Inferior parietal cortex (tissue), 1 donor: ENCODE data around the gene CEP83.
A peak's percentile ranks its signal among the peaks of the same experiment; 100 is the strongest.
"Not testable (repeated sequence)": the region's sequence is repeated elsewhere in the genome, so short reads cannot be mapped to it uniquely, and the experiment has no call there.

ENCODE experiments used
- DNase-seq: peaks from one replicate; pipeline ENCODE4 v3.0.0-alpha.2; 2016; ENCODE audit errors: extremely low spot score

CEP83 gene

GRCh38 chr12:94434171-94434570 is 25.5 kb downstream of the CEP83 start:
- DNase-seq, result peak; percentile 17

DNA sequence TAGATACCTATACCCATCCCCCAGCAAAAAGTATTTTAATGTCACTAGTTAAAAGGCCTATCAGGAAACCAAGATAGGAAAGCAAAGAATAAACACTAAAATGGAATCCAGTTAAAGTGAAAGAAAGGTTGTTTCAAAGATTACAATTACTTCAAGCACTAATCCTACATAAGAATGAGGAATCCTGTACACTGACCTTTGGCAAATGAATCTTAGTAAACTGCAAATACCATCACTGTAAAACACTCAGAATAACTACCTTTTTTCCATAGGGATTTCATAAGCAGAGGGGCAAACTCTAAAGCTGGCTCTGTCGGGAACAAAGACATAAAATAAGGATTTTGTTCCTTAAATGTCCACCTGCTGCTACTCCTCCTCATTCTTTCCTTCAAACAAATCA is 25.9 kb downstream of the CEP83 start:
- DNase-seq, result no peak

- no peak for DNase-seq
Observed at GRCh38 chr12:94430304-94430703, 29.4 kb downstream of the CEP83 start.

DNA sequence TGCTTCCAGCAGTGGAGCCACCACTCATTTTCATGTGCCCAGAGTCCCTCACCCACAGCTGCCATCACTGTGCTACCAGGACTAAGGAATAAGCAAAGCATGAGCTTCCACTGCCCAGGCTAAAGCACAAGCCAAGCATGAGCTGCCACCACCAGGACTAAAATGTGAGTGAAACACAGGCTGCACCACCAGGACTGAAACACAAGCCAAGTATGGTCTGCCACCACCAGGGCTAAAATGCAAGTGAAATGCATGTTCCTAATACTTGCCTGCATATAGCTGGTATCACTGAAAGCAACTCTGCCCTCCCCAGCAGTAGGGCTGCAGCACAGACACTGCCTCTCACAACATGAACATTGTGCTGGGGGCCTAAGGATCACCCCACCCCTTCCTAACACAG is 30.0 kb downstream of the CEP83 start:
- DNase-seq, result no peak

GRCh38 chr12:94429191-94429590 is 30.5 kb downstream of the CEP83 start:
- DNase-seq, result no peak

GRCh38 chr12:94427501-94428381 is 31.9 kb downstream of the CEP83 start:
- peak; percentile 56 for DNase-seq

DNA sequence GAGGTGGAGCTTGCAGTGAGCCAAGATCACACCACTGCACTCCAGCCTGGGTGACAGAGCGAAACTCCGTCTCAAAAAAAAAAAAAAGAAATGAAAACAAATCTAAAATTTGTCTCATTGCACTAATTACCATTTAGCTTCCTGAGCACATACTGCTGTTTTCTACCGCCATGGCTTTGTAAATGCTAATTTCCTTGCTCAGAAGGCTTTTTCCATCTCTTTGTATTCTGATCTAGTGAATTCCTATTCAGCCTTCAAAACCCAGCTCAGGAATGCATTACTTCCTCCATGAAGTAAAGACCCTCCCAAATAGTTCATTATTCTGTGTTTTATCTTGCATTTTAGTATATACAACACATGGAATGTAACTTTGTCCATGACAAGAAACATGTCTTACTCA is 33.6 kb downstream of the CEP83 start:
- DNase-seq, result no peak

GRCh38 chr12:94424830-94425229 is 34.8 kb downstream of the CEP83 start:
- DNase-seq, result not testable (repeated sequence)

DNA sequence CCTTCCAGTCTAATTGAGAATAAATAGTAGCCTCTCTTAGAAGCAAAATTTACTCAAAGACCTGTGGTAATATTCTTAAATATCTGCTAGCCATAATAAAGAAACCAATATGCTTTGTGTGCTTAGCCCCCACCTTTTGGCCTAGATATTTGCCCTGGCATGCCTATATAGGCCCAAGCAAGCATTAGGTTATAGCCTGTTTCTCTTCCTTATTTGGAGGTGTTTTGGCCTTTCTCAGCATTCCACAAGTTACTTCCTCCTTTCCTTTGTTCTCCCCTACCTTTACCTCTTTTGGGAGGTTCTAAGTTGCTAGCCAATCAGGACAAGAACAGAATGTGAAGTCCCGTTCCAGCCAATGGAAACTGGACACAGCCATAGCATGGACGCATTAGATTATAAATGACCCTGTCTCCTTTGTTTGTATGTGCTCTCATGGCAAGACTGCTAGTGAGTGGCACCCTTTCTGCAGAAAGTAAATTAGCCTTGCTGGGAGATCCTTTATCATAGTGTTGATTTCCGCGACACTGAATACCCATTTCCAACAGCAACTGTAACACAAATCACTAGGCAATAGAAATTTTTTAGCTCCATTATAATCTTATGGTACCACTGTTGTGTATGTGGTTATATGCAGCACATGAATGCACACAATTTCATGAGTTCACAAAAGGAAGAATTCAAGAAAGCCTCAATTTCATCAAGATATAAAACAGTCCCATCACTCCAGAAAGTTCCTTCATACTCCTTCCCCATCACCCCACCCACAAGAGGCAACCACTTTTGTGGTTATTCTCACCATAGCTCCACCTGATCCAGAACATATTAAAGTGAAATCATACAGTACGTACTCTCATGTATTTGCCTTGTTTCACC is 37.6 kb downstream of the CEP83 start:
- DNase-seq, result no peak

GRCh38 chr12:94418517-94418916 is 41.1 kb downstream of the CEP83 start:
- no peak for DNase-seq

DNA sequence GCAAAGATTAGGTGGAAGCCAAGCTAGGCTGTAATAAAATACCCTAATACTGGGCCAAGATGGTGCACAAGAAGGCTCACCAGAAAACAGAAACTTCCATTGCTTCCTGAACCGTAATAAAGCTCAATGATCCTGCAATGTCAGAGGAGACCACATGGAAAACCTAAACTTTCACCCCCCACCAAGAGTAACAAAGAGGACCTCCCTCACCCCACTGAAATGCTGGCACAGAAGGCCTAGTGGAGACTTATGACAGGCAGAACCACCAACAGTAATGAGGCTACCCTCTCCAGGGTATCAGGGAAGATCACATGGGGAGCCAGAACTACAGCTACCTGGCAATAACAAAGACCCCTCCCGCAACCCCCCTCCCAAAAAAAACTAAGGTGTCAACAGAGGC is 43.1 kb downstream of the CEP83 start:
- no peak for DNase-seq

DNA sequence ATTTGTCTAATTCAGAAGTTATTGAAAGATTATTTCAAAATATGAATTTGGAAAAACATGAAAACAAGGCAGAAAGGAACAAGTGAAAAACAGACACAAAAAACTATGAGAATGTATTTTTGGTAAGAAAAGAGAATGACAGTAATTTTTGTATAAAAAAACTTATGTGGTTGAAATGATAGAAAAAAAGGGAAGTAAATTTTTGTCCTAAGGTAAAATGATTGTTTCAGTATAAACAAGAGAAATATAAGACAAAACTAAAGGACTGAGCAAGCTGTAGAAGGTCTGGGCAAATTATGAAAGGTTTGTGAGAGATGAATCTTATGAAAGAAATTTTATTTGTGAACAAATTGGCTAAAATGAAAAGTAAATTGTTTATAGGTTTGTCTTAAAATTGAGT is 44.6 kb downstream of the CEP83 start:
- no peak for DNase-seq

- no peak for DNase-seq
Observed at GRCh38 chr12:94405413-94406116, 54.1 kb downstream of the CEP83 start.

- DNase-seq, result no peak
Observed at GRCh38 chr12:94404854-94405253, 54.8 kb downstream of the CEP83 start.

GRCh38 chr12:94401326-94401725 is 58.3 kb downstream of the CEP83 start:
- no peak for DNase-seq

- not testable (repeated sequence) for DNase-seq
Observed at GRCh38 chr12:94398685-94399084, 61.0 kb downstream of the CEP83 start.

- DNase-seq, result no peak
Observed at GRCh38 chr12:94397401-94397800, 62.3 kb downstream of the CEP83 start.

DNA sequence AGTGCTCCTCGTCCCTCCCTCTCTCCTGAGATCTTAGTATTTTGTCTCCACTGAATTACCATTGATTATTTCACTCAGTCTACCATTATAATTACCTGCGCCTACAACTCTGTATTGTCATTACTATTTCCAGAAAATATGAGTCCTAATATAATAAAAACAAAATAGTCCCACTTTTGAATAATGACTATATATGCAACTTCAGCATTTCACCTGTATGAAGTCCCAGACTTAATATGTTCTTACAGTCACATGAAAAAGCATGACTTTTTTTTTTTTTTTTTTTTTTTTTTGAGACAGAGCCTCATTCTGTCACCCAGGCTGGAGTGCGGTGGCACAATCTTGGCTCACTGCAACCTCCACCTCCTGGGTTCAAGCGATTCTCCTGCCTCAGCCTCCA is 63.7 kb downstream of the CEP83 start:
- DNase-seq, result not testable (repeated sequence)

DNA sequence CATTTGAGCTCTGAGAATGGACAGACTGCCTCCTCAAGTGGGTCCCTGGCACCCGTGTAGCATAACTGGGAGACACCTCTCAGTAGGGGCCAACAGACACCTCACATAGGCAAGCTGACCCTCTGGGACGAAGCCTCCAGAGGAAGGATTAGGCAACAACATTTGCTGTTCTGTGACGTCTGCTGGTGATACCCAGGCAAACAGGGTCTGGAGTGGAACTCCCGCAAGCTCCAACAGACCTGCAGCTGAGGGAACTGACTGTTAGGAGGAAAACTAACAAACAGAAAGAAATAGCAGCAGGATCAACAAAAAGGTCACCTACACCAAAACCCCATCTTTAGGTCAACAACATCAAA is 69.6 kb downstream of the CEP83 start:
- DNase-seq, result no peak

DNA sequence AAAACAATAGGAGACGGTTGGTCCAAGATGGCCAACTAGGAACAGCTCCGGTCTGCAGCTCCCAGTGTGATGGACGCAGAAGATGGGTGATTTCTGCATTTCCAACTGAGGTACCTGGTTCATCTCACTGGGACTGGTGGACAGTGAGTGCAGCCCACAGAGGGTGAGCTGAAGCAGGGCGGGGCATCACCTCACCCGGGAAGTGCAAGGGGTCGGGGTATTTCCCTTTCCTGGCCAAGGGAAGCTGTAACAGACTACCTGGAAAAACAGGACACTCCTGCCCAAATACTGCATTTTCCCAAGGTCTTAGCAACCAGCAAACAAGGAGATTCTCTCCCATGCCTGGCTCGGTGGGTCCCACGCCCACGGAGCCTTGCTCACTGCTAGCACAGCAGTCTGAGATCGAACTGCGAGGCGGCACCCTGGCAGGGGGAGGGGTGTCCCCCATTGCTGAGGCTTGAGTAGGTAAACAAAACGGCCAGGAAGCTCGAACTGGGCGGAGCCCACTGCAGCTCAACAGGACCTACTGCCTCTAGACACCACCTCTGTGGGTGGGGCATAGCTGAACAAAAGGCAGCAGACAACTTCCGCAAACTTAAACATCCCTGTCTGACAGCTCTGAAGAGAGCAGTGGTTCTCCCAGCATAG is 70.1 kb downstream of the CEP83 start:
- DNase-seq, result not testable (repeated sequence)

GRCh38 chr12:94386422-94386821 is 73.2 kb downstream of the CEP83 start:
- DNase-seq, result no peak

GRCh38 chr12:94384030-94384429 is 75.6 kb downstream of the CEP83 start:
- DNase-seq, result no peak
